ENCODE data around the gene SCN1A.

SCN1A gene

GRCh38 chr2:165969227-165969626, 158.6 kb downstream of the SCN1A start:
- no peak for DNase-seq

- no peak for DNase-seq
Observed at GRCh38 chr2:165967746-165968145, 160.1 kb downstream of the SCN1A start.

- no peak for DNase-seq
Observed at GRCh38 chr2:165961818-165962217, 166.0 kb downstream of the SCN1A start.

- no peak for DNase-seq
Observed at GRCh38 chr2:165959371-165959770, 168.4 kb downstream of the SCN1A start.

- no peak for DNase-seq
Observed at GRCh38 chr2:165958313-165958960, 169.4 kb downstream of the SCN1A start.

GRCh38 chr2:165957030-165957675, 170.7 kb downstream of the SCN1A start:
- DNase-seq, result no peak

GRCh38 chr2:165953655-165954606, 173.9 kb downstream of the SCN1A start, which contains the start of gene TTC21B:
TTC21B (minus strand) TSS chr2:165953776; CDS start chr2:165953705, 71 bp downstream.
- peak; percentile 93 for DNase-seq

- DNase-seq, result peak in 1 of 2 donors; percentile 7
Observed at GRCh38 chr2:165953306-165953654, 174.5 kb downstream of the SCN1A start.

GRCh38 chr2:165952741-165953211, 175.0 kb downstream of the SCN1A start:
- DNase-seq, result no peak

- no peak for DNase-seq
Observed at GRCh38 chr2:165952085-165952484, 175.7 kb downstream of the SCN1A start.

- no peak for DNase-seq
Observed at GRCh38 chr2:165950438-165950837, 177.4 kb downstream of the SCN1A start.

GRCh38 chr2:165941827-165942226, 186.0 kb downstream of the SCN1A start:
- no peak for DNase-seq

GRCh38 chr2:165938237-165938636, 189.6 kb downstream of the SCN1A start:
- DNase-seq, result no peak
